ENCODE measurements around the gene KCP.
"Not testable (repeated sequence)": the region's sequence is repeated elsewhere in the genome, so short reads cannot be mapped to it uniquely, and the experiment has no call there.

Gene KCP

DNA sequence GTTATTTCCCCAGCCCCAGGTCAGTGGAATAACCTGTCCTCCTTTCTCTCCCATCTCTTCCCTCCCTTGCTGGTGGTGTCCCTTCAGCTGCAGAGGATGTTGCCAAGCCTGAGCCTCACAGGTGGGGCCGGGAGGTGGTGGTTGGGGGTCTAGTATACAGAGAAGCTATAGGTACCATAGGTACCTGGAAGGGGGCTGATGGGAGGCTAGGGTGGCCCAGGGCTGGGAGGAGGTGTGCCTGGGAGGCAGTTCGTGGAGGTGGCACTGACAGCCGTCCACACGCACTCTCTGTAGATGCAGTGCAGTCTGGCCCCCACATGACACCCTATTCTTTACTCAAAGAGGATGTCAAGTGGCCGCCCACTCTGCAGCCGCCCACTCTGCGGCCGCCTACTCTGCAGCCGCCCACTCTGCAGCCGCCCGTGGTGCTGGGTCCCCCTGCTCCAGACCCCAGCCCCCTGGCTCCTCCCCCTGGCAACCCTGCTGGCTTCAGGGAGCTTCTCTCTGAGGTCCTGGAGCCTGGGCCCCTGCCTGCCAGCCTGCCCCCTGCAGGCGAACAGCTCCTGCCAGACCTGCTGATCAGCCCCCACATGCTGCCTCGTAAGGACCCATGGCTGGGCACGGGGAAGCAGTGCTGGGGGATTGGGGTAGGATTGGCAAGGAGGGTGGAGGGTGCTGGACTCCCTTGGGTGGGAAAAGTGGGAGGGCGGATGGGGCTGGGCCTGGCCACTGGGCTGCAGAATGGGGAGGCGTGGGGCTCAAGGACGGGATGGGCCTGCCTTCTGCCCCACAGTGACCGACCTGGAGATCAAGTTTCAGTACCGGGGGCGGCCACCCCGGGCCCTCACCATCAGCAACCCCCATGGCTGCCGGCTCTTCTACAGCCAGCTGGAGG, 36.7 kb upstream of the KCP start:
- no peaks in the 10 kb centered on the region for H3K9me3 ChIP-seq (ENCODE audit: control insufficient read depth, low read length)
- no peaks in the 10 kb centered on the region for H3K4me1 ChIP-seq (ENCODE audit: control insufficient read depth, insufficient read depth, low read length, poor library complexity, severe bottlenecking)
- peaks cover 13% of the 10 kb centered on the region for H3K36me3 ChIP-seq (ENCODE audit: control insufficient read depth, insufficient read depth, low read length)
- DNase-seq, result no peak
- H3K4me3 ChIP-seq (ENCODE audit: insufficient read depth, low read depth, low read length, poor library complexity, severe bottlenecking), result no peak overlapping the region
- H3K27me3 ChIP-seq (replicated peaks; ENCODE audit: control insufficient read depth, insufficient read depth, low read length, poor library complexity, severe bottlenecking), result no peaks in the 10 kb centered on the region
- H3K27ac ChIP-seq (ENCODE audit: insufficient read depth, low read length, poor library complexity, severe bottlenecking), result no peak overlapping the region

DNA sequence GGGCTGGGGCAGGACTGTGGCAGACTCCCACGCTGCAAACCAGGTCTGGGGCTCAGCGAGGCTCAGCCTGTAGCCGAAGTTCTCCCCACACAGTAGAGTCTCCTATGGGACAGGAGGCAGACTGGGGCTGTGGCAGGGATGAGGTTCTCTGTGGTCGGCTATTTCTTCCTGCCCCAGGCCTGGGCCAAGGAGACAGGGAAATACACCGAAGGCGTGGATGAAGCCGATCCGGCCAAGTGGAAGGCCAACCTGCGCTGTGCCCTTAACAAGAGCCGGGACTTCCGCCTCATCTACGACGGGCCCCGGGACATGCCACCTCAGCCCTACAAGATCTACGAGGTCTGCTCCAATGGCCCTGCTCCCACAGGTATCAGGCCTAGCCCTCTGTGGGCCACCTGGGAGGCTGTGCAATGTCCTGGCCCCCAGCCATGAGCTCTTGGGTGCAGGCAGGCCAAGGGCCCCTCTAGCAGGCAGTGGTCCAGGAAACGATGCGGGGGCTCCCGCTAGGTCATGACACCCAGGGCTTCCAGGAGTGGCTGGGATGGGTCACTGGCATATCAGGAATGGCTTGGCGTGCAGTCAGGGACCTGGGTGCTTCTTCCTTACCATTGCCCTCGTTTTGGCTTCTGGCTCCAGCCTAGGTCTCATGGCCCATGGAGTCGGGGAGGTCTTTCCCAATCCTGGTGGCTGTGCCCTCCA, 35.3 kb upstream of the KCP start:
- Histone ChIP-seq H3K9me3 (ENCODE audit: control insufficient read depth, low read length) (no peaks in the 10 kb centered on the region), H3K27me3 (replicated peaks; ENCODE audit: control insufficient read depth, insufficient read depth, low read length, poor library complexity, severe bottlenecking) (no peaks in the 10 kb centered on the region), H3K4me1 (ENCODE audit: control insufficient read depth, insufficient read depth, low read length, poor library complexity, severe bottlenecking) (peaks cover 10% of the 10 kb centered on the region), H3K27ac (ENCODE audit: insufficient read depth, low read length, poor library complexity, severe bottlenecking) (no peak overlapping the region), H3K4me3 (ENCODE audit: insufficient read depth, low read depth, low read length, poor library complexity, severe bottlenecking) (no peak overlapping the region), H3K36me3 (ENCODE audit: control insufficient read depth, insufficient read depth, low read length) (peaks cover 13% of the 10 kb centered on the region)
- DNase-seq, result no peak

DNA sequence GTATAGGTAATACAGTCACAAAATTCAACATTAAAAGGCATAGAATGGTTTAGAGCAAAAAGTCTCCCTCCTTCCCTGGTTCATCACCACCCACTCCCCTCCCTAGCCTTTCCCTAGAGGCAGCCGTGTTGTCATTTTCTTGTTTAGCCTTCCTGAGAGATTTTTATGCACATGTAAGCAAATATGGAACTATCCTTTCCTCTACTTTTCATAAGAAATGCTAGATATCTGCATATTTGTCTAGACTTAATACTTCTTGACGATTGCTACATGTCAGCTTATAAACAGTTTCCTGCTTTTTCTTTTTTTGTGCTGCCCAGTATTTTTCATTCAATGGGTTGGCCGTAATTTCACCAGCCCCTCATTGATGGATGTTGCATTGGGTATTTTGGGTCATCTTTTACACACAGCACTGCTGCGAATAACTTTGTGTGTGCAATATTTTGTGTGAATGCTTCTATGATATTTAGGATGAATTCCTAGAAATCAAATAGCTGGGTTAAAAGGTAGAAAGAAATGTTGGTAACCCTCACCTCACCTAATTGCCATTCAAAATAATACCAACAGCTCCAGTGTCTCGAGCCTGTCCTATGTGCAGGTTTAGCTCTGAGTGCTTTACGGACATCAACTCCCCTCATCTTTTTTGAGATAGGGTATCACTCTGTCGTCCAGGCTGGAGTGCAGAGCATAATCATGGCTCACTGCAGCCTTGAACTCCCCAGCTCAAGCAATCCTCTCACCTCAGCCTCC, 34.2 kb upstream of the KCP start:
- Histone ChIP-seq H3K9me3 (ENCODE audit: control insufficient read depth, low read length) (no peaks in the 10 kb centered on the region), H3K27ac (ENCODE audit: insufficient read depth, low read length, poor library complexity, severe bottlenecking) (no peak overlapping the region), H3K36me3 (ENCODE audit: control insufficient read depth, insufficient read depth, low read length) (peaks cover 13% of the 10 kb centered on the region), H3K27me3 (replicated peaks; ENCODE audit: control insufficient read depth, insufficient read depth, low read length, poor library complexity, severe bottlenecking) (no peaks in the 10 kb centered on the region), H3K4me3 (ENCODE audit: insufficient read depth, low read depth, low read length, poor library complexity, severe bottlenecking) (no peak overlapping the region), H3K4me1 (ENCODE audit: control insufficient read depth, insufficient read depth, low read length, poor library complexity, severe bottlenecking) (peaks cover 22% of the 10 kb centered on the region)
- no peak for DNase-seq

DNA sequence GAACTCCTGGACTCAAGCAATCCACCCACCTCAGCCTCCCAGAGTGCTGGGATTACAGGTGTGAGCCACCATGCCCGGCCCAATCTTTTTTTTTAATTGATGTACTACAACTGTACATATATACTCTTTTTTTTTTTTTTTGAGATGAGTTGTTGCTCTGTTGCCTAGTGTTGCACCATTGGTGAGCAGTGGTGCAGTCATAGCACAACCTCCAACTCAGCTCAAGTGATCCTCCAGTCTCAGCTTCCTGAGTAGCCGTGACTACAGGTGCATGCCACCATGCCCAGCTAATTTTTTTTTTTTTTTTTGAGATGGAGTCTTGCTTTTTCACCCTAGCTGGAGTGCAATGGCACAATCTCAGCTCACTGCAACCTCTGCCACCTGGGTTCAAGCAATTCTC, 32.7 kb upstream of the KCP start:
- DNase-seq, result not testable (repeated sequence)

DNA sequence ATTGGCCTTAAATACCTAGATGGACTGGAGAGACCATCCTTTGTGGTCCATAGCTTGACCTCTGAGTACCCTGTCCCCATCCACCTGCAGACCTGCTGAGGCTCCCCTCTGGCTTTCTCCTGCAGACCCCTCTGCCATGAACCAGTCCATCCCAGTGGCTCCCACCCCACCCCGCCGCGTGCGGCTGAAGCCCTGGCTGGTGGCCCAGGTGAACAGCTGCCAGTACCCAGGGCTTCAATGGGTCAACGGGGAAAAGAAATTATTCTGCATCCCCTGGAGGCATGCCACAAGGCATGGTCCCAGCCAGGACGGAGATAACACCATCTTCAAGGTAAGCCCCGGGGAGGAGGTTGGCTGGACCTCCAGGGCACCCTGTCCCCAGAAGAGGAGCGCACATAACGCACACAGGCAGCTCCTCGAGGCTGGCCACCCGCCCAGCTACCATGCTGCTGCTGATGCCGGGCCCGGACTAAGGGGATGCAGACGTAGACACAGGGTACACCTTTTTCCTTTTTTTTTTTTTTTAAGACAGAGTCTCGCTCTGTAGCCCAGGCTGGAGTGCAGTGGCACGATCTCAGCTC, 31.5 kb upstream of the KCP start:
- H3K27me3 ChIP-seq (replicated peaks; ENCODE audit: control insufficient read depth, insufficient read depth, low read length, poor library complexity, severe bottlenecking), result no peaks in the 10 kb centered on the region
- no peak overlapping the region for H3K4me3 ChIP-seq (ENCODE audit: insufficient read depth, low read depth, low read length, poor library complexity, severe bottlenecking)
- DNase-seq, result no peak

More for the DNA sequence above, 32.7 kb upstream of the KCP start:
- H3K4me1 ChIP-seq (ENCODE audit: control insufficient read depth, insufficient read depth, low read length, poor library complexity, severe bottlenecking), result peaks cover 29% of the 10 kb centered on the region
- H3K27me3 ChIP-seq (replicated peaks; ENCODE audit: control insufficient read depth, insufficient read depth, low read length, poor library complexity, severe bottlenecking); H3K36me3 ChIP-seq (ENCODE audit: control insufficient read depth, insufficient read depth, low read length); H3K27ac ChIP-seq (ENCODE audit: insufficient read depth, low read length, poor library complexity, severe bottlenecking); H3K9me3 ChIP-seq (ENCODE audit: control insufficient read depth, low read length); H3K4me3 ChIP-seq (ENCODE audit: insufficient read depth, low read depth, low read length, poor library complexity, severe bottlenecking): not testable (repeated sequence)

DNA sequence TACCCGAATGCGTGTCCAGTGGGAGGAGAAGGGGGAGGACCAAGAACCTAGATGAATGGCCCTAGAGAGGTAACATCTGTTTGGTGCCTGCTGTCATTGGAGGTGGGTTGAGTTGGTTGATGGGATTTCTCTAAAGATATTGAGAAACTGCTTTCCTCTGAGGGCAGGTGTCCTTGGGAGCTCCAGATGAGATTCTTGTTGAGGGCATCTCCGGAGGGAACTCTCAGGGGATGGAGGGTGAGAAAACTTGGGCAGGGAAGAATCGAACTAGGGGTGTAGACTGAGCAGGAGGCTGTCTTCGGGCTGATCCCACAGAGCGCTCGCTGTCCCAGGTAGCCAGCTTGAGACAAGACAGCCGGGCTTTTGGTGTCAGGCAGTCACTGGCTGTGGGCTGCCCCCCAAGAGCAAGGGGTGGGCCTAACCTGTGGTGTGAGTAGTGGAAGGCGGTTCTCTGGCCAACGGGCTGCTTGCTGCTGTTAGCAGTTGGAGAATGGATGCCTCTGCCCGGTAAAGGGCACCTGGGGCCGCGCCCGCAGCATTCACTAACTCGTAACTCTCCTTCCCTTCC, 30.9 kb upstream of the KCP start:
- DNase-seq, result no peak
- H3K9me3 ChIP-seq (ENCODE audit: control insufficient read depth, low read length), result no peaks in the 10 kb centered on the region
- peaks cover 29% of the 10 kb centered on the region for H3K4me1 ChIP-seq (ENCODE audit: control insufficient read depth, insufficient read depth, low read length, poor library complexity, severe bottlenecking)
- peak overlapping the region; percentile 70 for H3K27ac ChIP-seq (ENCODE audit: insufficient read depth, low read length, poor library complexity, severe bottlenecking)
- H3K4me3 ChIP-seq (ENCODE audit: insufficient read depth, low read depth, low read length, poor library complexity, severe bottlenecking), result no peak overlapping the region
- H3K36me3 ChIP-seq (ENCODE audit: control insufficient read depth, insufficient read depth, low read length), result no peaks in the 10 kb centered on the region
- H3K27me3 ChIP-seq (replicated peaks; ENCODE audit: control insufficient read depth, insufficient read depth, low read length, poor library complexity, severe bottlenecking), result no peaks in the 10 kb centered on the region

More for the DNA sequence above, 31.5 kb upstream of the KCP start:
- peaks cover 29% of the 10 kb centered on the region for H3K4me1 ChIP-seq (ENCODE audit: control insufficient read depth, insufficient read depth, low read length, poor library complexity, severe bottlenecking)
- H3K36me3 ChIP-seq (ENCODE audit: control insufficient read depth, insufficient read depth, low read length), result no peaks in the 10 kb centered on the region
- H3K27ac ChIP-seq (ENCODE audit: insufficient read depth, low read length, poor library complexity, severe bottlenecking), result no peak overlapping the region
- H3K9me3 ChIP-seq (ENCODE audit: control insufficient read depth, low read length), result no peaks in the 10 kb centered on the region

DNA sequence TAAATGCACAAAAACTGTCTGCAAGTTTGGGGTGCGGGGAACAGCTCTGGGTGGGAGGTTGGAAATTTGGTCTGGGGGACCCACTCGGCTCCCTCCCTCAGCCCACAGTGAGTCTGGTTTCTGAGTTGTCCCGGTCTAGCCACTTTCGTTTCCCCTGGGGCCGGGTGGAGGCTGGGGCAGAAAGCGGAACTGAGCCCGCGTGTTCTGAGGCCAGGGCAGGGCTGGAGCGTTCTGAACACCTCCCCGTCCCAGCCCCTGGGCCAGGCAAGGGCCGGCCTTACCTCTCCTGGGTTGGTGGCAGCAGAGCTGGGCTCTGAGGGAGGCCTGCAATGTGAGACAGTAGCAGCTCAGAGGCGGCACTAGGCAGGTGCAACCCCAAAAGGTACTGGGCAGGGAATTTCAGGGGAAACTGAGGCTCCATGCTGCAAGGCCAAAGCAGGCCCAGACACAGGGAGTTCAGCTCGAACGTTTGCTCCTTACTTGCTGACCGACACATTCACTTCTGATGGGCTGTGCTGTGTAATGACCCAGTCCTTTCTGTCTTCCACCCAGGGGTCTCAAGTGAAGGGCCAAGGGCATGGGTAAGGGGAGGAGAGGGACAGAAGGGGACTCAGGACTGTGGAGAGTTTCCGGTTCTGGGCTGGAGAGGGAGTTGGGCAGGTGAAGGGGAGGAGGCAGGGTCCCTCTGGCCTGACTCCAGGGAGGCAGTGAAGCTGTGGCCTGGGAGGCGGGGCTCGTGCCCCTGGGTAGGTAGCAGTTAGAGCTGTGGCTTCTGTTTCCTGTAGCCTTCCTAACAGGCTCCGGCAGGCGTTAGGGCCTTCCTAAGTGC, 30.2 kb upstream of the KCP start:
- H3K4me3 ChIP-seq (ENCODE audit: insufficient read depth, low read depth, low read length, poor library complexity, severe bottlenecking), result peak overlapping the region; percentile 42
- H3K27me3 ChIP-seq (replicated peaks; ENCODE audit: control insufficient read depth, insufficient read depth, low read length, poor library complexity, severe bottlenecking), result no peaks in the 10 kb centered on the region
- peaks cover 29% of the 10 kb centered on the region for H3K4me1 ChIP-seq (ENCODE audit: control insufficient read depth, insufficient read depth, low read length, poor library complexity, severe bottlenecking)
- no peaks in the 10 kb centered on the region for H3K36me3 ChIP-seq (ENCODE audit: control insufficient read depth, insufficient read depth, low read length)
- no peaks in the 10 kb centered on the region for H3K9me3 ChIP-seq (ENCODE audit: control insufficient read depth, low read length)
- H3K27ac ChIP-seq (ENCODE audit: insufficient read depth, low read length, poor library complexity, severe bottlenecking), result peak overlapping the region; percentile 70
- no peak for DNase-seq

DNA sequence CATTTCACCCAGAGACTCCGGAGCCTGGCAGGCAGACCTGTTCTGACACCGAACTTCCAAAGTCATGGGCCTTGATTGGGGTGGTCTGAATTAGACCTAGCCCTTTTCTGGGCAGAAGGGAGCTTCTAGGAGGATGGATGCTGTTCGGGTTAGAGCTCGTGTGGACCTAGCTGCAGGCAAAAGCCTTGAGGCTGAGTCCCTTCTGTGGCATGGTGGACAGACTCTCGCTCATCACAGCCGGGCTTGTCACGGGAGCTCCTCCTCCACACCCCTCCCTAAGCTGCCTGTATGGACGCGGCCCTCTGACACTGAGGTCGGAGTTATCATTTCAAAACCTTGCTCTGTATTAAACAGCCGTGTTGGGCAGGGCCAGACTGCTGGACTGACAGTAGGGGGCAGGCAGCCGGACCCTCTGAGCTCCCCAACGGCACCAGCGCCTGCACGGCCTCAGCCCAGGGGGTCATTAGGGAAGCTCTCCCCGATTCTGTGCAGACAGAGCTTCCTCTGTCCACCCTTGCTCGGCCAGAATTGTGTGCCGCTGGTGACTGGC, 29.4 kb upstream of the KCP start:
- H3K4me1 ChIP-seq (ENCODE audit: control insufficient read depth, insufficient read depth, low read length, poor library complexity, severe bottlenecking), result peaks cover 29% of the 10 kb centered on the region
- H3K27ac ChIP-seq (ENCODE audit: insufficient read depth, low read length, poor library complexity, severe bottlenecking), result peak overlapping the region; percentile 70
- no peaks in the 10 kb centered on the region for H3K36me3 ChIP-seq (ENCODE audit: control insufficient read depth, insufficient read depth, low read length)
- H3K9me3 ChIP-seq (ENCODE audit: control insufficient read depth, low read length), result no peaks in the 10 kb centered on the region
- H3K4me3 ChIP-seq (ENCODE audit: insufficient read depth, low read depth, low read length, poor library complexity, severe bottlenecking), result peak overlapping the region; percentile 42
- no peaks in the 10 kb centered on the region for H3K27me3 ChIP-seq (replicated peaks; ENCODE audit: control insufficient read depth, insufficient read depth, low read length, poor library complexity, severe bottlenecking)
- no peak for DNase-seq
